ENCODE data around the gene KRTAP9-2. TPM values are rescaled to one million over a fixed set of nuclear protein-coding genes. Genes with fewer than 3 reads are reported as not detected.

Gene KRTAP9-2, protein sequence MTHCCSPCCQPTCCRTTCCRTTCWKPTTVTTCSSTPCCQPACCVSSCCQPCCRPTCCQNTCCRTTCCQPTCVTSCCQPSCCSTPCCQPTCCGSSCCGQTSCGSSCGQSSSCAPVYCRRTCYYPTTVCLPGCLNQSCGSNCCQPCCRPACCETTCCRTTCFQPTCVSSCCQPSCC
- not detected for total RNA-seq

GRCh38 chr17:41226598-41227095, at the start of gene KRTAP9-2:
Gene KRTAP9-2, plus strand, starts transcription at chr17:41226648. Its CDS starts 7 bp downstream, at chr17:41226655.

GRCh38 chr17:41177727-41178271, 48.6 kb upstream of the KRTAP9-2 start, which contains the start of gene KRTAP4-2:
Gene KRTAP4-2, minus strand, starts transcription at chr17:41178221. Its CDS starts 57 bp downstream, at chr17:41178164.

DNA sequence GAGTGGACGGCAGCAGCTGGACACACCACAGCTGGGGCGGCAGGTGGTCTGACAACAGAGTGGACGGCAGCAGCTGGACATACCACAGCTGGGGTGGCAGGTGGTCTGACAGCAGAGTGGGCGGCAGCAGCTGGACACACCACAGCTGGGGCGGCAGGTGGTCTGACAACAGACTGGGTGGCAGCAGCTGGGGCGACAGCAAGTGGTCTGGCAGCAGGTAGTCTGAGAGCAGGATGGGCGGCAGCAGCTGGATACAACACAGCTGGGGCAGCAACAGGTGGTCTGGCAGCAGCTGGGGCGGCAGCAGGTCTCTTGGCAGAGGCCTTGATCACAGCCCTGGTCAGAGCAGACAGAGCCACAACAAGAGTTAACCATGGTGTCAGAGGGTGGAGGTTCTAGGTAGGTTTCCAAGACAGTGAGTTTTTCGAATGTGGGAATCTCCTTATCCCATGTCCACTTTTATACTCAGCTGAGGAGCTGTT, 41.9 kb upstream of the KRTAP9-2 start, which contains the start of gene KRTAP4-1:
Gene KRTAP4-1, minus strand, starts transcription at position 432 of the 482 bp plus-strand sequence. Its CDS starts 57 bp downstream, at position 375.

DNA sequence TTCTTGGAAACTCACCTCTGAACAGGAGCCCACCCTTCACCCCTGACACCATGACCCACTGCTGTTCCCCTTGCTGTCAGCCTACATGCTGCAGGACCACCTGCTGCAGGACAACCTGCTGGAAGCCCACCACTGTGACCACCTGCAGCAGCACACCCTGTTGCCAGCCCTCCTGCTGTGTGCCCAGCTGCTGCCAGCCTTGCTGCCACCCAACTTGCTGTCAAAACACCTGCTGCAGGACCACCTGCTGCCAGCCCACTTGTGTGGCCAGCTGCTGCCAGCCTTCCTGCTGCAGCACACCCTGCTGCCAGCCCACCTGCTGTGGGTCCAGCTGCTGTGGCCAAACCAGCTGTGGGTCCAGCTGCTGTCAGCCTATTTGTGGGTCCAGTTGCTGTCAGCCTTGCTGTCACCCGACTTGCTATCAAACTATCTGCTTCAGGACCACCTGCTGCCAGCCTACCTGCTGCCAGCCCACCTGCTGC, 36.6 kb upstream of the KRTAP9-2 start, which contains the start of gene KRTAP9-1:
Gene KRTAP9-1, plus strand, starts transcription at position 51 of the 482 bp plus-strand sequence. Its CDS starts 0 bp downstream, at position 51.

DNA sequence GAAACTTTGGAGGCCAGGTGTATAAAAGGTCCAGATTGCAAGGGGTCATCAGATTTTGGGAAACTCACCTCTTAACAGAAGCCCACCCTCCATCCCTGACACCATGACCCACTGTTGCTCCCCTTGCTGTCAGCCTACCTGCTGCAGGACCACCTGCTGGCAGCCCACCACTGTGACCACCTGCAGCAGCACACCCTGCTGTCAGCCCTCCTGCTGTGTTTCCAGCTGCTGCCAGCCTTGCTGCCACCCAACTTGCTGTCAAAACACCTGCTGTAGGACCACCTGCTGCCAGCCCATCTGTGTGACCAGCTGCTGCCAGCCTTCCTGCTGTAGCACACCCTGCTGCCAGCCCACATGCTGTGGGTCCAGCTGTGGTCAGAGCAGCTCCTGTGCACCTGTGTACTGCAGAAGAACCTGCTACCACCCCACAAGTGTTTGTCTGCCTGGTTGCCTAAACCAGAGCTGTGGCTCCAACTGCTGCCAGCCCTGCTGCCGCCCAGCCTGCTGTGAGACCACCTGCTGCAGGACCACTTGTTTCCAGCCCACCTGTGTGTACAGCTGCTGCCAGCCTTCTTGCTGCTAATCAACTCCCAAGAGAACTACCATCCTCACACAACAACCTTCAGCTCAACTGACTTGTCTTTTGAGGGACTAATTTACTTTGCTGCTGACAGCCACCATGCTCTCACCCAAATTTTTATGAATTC, 6.1 kb downstream of the KRTAP9-2 start, which contains the start of gene KRTAP9-3:
Gene KRTAP9-3, plus strand, starts transcription at position 51 of the 707 bp plus-strand sequence. Its CDS starts 53 bp downstream, at position 104.

DNA sequence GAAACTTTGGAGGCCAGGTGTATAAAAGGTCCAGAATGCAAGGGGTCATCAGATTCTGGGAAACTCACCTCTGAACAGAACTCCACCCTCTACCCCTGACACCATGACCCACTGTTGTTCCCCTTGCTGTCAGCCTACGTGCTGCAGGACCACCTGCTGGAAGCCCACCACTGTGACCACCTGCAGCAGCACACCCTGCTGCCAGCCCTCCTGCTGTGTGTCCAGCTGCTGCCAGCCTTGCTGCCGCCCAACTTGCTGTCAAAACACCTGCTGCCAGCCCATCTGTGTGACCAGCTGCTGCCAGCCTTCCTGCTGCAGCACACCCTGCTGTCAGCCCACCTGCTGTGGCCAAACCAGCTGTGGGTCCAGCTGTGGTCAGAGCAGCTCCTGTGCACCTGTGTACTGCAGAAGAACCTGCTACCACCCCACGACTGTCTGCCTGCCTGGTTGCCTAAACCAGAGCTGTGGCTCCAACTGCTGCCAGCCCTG, 11.5 kb downstream of the KRTAP9-2 start, which contains the start of gene KRTAP9-8:
Gene KRTAP9-8, plus strand, starts transcription at position 51 of the 489 bp plus-strand sequence. Its CDS starts 53 bp downstream, at position 104.

DNA sequence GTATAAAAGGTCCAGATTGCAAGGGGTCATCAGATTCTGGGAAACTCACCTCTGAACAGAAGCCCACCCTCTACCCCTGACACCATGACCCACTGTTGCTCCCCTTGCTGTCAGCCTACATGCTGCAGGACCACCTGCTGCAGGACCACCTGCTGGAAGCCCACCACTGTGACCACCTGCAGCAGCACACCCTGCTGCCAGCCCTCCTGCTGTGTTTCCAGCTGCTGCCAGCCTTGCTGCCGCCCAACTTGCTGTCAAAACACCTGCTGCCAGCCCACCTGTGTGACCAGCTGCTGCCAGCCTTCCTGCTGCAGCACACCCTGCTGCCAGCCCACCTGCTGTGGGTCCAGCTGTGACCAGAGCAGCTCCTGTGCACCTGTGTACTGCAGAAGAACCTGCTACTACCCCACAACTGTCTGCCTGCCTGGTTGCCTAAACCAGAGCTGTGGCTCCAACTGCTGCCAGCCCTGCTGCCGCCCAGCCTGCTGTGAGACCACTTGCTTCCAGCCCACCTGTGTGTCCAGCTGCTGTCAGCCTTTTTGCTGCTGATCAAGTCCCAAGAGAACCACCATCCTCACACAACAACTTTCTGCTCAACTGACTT, 23.3 kb downstream of the KRTAP9-2 start, which contains the start of gene KRTAP9-4:
Gene KRTAP9-4, plus strand, starts transcription at position 51 of the 604 bp plus-strand sequence. Its CDS starts 34 bp downstream, at position 85.

GRCh38 chr17:41255381-41256290, 29.2 kb downstream of the KRTAP9-2 start, which contains the start of gene KRTAP9-9:
Gene KRTAP9-9, plus strand, starts transcription at chr17:41255384.

DNA sequence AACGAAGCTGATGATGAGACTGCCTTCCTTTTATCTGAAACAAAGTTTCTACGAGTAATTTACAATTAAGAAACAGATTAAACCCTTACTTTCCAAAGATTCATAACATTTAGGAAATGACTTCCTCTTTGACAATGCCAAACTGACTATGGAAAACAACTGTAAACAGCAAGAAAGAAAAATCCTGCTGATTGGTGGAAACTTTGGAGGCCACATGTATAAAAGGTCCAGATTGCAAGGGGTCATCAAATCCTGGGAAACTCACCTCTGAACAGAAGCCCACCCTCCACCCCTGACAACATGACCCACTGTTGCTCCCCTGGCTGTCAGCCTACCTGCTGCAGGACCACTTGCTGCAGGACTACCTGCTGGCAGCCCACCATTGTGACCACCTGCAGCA, 38.6 kb downstream of the KRTAP9-2 start, which contains the start of gene KRTAP9-6:
Gene KRTAP9-6, plus strand, starts transcription at position 301 of the 400 bp plus-strand sequence. Its CDS starts 0 bp downstream, at position 301.

GRCh38 chr17:41275648-41276190, 49.3 kb downstream of the KRTAP9-2 start, which contains the start of gene KRTAP9-7:
Gene KRTAP9-7, plus strand, starts transcription at chr17:41275698. Its CDS starts 0 bp downstream, at chr17:41275698.

Small RNA genes within 50 kb of the gene (small RNA-seq; reads per million reads assigned to genes)
- gene KRTAP4-17P: not detected

Other genes with a start within 250 kb of the KRTAP9-2 start
- gene KRT40, start 242.3 kb upstream of the KRTAP9-2 start, total RNA-seq: not detected
- gene KRTAP3-3, start 232.5 kb upstream of the KRTAP9-2 start, total RNA-seq: not detected
- not detected for gene KRTAP3-2, start 226.7 kb upstream of the KRTAP9-2 start, total RNA-seq
- not detected for gene KRTAP3-1, start 217.5 kb upstream of the KRTAP9-2 start, total RNA-seq
- gene KRTAP1-5, start 199.4 kb upstream of the KRTAP9-2 start, total RNA-seq: not detected
- gene KRTAP1-4, start 196.5 kb upstream of the KRTAP9-2 start, total RNA-seq: not detected
- not detected for gene KRTAP1-3, start 191.8 kb upstream of the KRTAP9-2 start, total RNA-seq
- not detected for gene KRTAP1-1, start 185.2 kb upstream of the KRTAP9-2 start, total RNA-seq
- gene KRTAP2-1, start 179.3 kb upstream of the KRTAP9-2 start, total RNA-seq: not detected
- gene KRTAP2-2, start 171.4 kb upstream of the KRTAP9-2 start, total RNA-seq: not detected
- not detected for gene KRTAP2-3, start 166.5 kb upstream of the KRTAP9-2 start, total RNA-seq
- gene KRTAP2-4, start 160.8 kb upstream of the KRTAP9-2 start, total RNA-seq: not detected
- gene KRTAP4-7, start 142.5 kb upstream of the KRTAP9-2 start, total RNA-seq: not detected
- not detected for gene KRTAP4-8, start 128.5 kb upstream of the KRTAP9-2 start, total RNA-seq
- not detected for gene KRTAP4-16, start 124.4 kb upstream of the KRTAP9-2 start, total RNA-seq
- gene KRTAP4-9, start 121.3 kb upstream of the KRTAP9-2 start, total RNA-seq: not detected
- gene KRTAP4-11, start 108.3 kb upstream of the KRTAP9-2 start, total RNA-seq: not detected
- not detected for gene KRTAP4-12, start 102.5 kb upstream of the KRTAP9-2 start, total RNA-seq
- gene KRTAP4-6, start 86.1 kb upstream of the KRTAP9-2 start, total RNA-seq: not detected
- not detected for gene KRTAP4-5, start 76.8 kb upstream of the KRTAP9-2 start, total RNA-seq
- not detected for gene KRTAP4-4, start 65.9 kb upstream of the KRTAP9-2 start, total RNA-seq
- not detected for gene KRTAP4-3, start 58.4 kb upstream of the KRTAP9-2 start, total RNA-seq
- not detected for gene KRTAP4-2, start 48.4 kb upstream of the KRTAP9-2 start, total RNA-seq
- not detected for gene KRTAP4-1, start 41.7 kb upstream of the KRTAP9-2 start, total RNA-seq
- gene KRTAP9-1, start 36.8 kb upstream of the KRTAP9-2 start, total RNA-seq: not detected
- gene KRTAP9-3, start 5.8 kb downstream of the KRTAP9-2 start, total RNA-seq: not detected
- gene KRTAP9-8, start 11.4 kb downstream of the KRTAP9-2 start, total RNA-seq: not detected
- not detected for gene KRTAP9-4, start 23.0 kb downstream of the KRTAP9-2 start, total RNA-seq
- gene KRTAP9-9, start 28.7 kb downstream of the KRTAP9-2 start, total RNA-seq: not detected
- gene KRTAP9-6, start 38.7 kb downstream of the KRTAP9-2 start, total RNA-seq: not detected
- gene KRTAP9-7, start 49.0 kb downstream of the KRTAP9-2 start, total RNA-seq: not detected
- gene KRTAP29-1, start 76.2 kb downstream of the KRTAP9-2 start, total RNA-seq: not detected
- gene KRTAP16-1, start 82.7 kb downstream of the KRTAP9-2 start, total RNA-seq: not detected
- gene KRTAP17-1, start 89.1 kb downstream of the KRTAP9-2 start, total RNA-seq: not detected
- not detected for gene KRT33A, start 124.2 kb downstream of the KRTAP9-2 start, total RNA-seq
- not detected for gene KRT33B, start 143.2 kb downstream of the KRTAP9-2 start, total RNA-seq
- not detected for gene KRT34, start 155.7 kb downstream of the KRTAP9-2 start, total RNA-seq
- gene KRT31, start 171.0 kb downstream of the KRTAP9-2 start, total RNA-seq: 0.23 TPM
- gene KRT37, start 197.9 kb downstream of the KRTAP9-2 start, total RNA-seq: not detected
- gene KRT38, start 214.3 kb downstream of the KRTAP9-2 start, total RNA-seq: not detected
- gene KRT32, start 240.7 kb downstream of the KRTAP9-2 start, total RNA-seq: not detected

Data from diencephalon (tissue), 1 donor.